CD4-positive, alpha-beta T cell treated with Interleukin-15 for 4 hours (primary cell): ENCODE measurements around the gene SYT7.
A peak's percentile ranks its signal among the peaks of the same experiment; 100 is the strongest.

ENCODE experiments used
- DNase-seq: peaks from one replicate; pipeline ENCODE4 v3.0.0-alpha.2; 2020; ENCODE audit warnings: low spot score

Gene SYT7

GRCh38 chr11:61514050-61514917, 66.6 kb downstream of the SYT7 start:
- no peak for DNase-seq

GRCh38 chr11:61513143-61513765, 67.6 kb downstream of the SYT7 start:
- no peak for DNase-seq

DNA sequence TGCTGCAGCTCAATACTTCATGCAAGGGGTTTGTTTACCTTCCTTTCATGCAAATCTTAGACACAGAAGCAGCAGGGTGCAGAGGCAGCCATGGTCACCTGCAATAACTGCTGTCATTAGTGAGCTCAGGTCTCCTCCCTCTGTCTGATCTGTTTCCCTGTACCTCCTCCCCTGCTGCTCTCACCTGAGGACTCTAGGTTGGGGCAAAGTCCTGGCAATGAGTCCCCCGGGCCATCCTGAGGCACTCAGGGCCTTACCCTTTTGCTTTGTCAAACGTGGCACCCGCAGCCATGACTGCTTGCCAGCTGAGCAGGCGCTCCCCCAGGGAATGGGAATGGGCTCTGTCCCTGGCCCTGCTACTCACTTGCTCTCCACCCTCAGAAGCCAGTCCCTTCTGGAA, 68.4 kb downstream of the SYT7 start:
- DNase-seq = no peak

DNA sequence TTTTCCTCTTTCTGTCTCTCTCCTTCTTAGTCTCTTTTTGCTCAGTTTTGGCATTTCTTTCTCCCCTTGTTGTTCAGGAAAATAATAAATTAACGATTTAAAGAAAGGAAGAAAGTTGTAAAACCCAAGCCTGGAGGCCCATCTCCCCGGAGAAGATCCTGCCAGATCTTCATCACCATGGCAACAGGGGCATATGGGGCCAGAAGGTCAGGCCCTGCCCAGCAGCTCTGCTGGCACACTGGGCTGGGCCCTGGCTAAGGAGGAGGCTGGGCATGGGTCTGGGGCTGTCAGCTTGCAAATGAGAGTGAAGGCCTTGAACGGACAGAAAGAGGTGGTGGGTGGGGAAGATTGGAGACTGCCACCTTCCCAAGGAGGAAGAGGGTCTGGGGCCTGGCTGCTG, 69.5 kb downstream of the SYT7 start:
- no peak for DNase-seq

DNA sequence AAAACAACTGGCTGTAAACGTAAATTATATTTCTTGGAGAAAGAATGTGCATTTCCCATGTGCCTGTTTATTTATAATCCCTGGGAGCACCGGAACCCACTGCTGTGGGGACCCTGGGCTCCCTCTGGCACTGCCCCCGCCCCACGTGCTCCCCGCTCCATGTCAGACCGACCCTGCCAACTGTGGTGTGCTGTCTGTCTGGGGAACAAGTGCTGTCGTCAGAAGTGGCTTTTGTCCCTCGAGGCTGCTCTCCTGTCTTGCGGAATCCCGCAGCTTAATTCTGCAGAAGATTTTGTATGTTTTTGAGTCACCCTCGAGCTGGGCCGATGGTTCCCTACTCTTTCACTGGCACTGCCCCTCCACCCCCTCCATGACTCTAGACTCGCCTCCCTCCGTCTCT, 69.9 kb downstream of the SYT7 start:
- no peak for DNase-seq

GRCh38 chr11:61510166-61510919, 70.5 kb downstream of the SYT7 start:
- DNase-seq = no peak

- peak; percentile 29 for DNase-seq
Observed at GRCh38 chr11:61509043-61510029, 71.5 kb downstream of the SYT7 start.

DNA sequence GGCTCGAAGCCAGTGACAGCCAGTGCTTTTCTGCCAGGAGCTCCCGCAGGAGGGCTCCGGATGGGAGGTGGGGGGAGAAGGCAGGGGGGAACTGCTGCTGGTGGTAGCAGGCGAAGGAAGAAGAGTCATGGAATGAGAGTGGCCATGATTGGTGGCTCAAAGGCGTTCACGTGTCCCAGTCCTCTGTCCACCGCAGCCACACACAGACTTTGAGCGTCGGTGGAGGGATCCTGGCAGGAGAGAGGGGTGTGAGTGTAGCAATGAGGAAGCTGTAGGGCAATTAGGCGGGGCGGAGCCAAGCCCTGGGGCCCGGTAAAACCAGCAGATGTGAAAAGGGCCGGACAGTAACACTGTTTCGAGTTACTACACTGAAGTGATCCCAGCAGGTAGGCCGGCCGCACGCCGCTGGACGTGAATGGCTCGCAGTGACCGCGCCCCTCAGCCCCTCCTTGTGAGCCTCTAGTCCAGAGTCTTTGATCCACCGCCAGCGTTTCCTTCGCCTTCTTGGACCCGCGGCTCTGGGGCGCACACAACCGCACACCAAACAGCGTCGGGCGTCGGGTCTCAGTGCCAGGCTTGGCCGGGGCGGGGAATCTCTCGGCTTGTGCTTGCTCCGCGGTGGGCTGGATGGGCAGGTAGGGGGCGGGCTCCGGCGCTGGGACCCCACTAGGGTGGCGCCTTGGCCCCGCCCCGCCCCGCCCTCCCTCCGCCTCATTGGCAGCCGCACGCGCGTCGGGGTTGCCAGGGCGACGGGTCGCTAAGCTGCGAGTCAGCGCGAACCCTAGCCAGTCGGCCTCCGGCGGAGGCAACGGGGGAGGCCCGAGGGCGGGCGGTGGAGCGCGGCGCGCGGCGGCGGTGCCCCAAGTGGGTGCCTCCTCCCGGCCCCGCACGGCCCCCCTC, 72.7 kb downstream of the SYT7 start, which contains the start of gene LRRC10B:
Gene LRRC10B (plus strand): TSS at position 788 of the 900 bp plus-strand sequence. CDS start 250 bp downstream, outside the sequence.
- peak; percentile 3 for DNase-seq

DNA sequence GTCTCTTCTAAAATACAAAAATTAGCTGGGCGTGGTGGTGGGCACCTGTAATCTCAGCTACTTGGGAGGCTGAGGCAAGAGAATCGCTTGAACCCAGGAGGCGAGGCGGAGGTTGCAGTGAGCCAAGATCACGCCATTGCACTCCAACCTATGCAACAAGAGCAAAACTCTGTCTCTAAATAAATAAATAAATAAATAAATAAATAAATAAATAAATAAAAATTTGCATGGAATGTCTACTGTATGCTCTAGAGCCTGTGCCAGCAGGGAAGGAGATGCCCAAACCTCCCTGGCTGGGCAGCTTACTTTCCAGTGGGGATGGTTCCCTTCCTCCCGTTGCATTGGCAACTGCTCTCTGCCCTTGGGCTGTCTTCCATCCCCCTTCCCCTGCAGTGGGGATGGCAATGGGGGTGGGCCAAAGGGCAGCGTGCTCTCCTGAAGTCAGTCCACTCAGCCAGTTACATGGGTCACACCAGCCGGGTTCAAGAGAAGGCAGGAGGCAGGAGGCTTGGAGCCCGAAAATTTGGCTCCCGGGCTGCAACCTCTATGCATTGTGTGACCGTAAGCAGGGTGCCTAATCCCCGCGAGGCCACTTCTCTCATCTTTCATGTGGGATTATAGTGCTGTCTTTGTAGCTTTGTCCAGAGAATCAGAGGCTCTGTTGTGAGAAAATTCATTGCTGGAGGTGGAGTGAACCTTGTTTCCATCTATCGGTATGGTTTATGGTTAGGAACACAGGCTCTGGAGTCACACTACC, 73.7 kb downstream of the SYT7 start:
- DNase-seq = no peak

GRCh38 chr11:61505640-61506155, 75.2 kb downstream of the SYT7 start:
- DNase-seq = no peak

GRCh38 chr11:61505106-61505505, 75.8 kb downstream of the SYT7 start:
- no peak for DNase-seq

GRCh38 chr11:61503135-61503770, 77.6 kb downstream of the SYT7 start:
- DNase-seq = no peak

GRCh38 chr11:61502522-61502921, 78.4 kb downstream of the SYT7 start:
- DNase-seq = no peak

GRCh38 chr11:61499816-61500491, 80.9 kb downstream of the SYT7 start:
- DNase-seq = no peak

DNA sequence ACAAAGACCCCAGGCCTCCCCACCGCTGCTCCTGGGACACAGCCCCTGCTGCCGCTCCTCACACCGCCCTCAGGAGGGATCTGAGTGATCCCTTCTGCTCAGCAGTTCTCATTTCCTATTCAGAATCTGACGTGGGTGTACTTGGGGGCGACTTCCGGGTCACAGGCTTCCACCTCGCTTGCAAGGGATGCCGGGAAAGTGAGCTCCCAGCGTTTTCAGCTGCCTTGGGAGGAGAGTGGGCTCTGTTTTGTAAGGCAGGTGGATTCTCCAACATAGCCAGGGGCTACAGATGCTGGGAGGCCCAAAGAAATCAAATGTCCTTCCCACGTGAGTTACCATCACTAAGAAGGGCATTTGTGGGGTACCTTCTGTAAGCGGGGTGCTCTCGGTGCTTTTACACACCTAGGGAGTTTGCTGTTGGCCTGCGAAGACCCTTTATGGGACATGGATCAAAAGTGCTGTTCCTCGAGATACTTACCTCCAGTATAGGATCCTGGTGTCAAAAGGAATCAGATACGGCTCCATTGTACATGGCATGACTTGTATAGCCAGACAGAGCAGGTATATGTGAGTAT, 82.0 kb downstream of the SYT7 start:
- no peak for DNase-seq

DNA sequence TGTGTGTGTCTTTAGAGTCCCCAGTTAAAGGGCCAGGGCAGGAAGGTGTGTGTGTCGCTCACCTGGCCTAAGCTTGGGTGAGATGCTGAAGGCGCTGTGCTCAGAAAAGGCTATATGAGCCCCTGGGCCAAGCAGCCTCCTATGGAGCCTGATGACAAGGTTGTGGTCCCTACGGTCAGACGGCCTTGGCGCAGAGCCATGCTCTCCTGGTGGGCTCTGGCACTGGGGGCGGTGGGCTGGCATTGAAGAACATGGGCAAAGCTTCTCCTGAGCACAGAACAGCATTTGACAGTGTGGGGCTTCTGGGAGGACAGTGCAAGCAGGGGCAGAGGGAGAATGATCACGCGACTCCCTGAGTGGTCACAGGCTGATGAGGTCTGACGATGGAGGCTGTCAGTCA, 83.0 kb downstream of the SYT7 start:
- no peak for DNase-seq

GRCh38 chr11:61497473-61497872, 83.4 kb downstream of the SYT7 start:
- DNase-seq = no peak
